Panc1 (cell line): ENCODE measurements around the gene RCBTB2. TPM values are rescaled to one million over a fixed set of nuclear protein-coding genes. Genes with fewer than 3 reads are reported as not detected.

Experiments used
- ATAC-seq: fragments of 200-7000 bp; cut with Tn5 transposase; 2 replicates; pipeline ENCODE4 v1.9.1; 2020; ENCODE audit warnings: mild to moderate bottlenecking, moderate library complexity
- BruUV-seq: library from RNA; stranded (reverse); fragments of 400-500 nt; replicated peaks from 2 replicates; lab custom pipeline; 2021; lab: Mats Ljungman, UMichigan
- CTCF ChIA-PET: fragments of 300-600 bp; sonication (Branson Sonifier 250); formaldehyde crosslinking; loops from one replicate; lab custom pipeline; 2022; ENCODE audit warnings: antibody characterized with exemption; lab: Charles Lee
- POLR2A ChIA-PET: fragments of 300-600 bp; sonication (Branson Sonifier 250); formaldehyde crosslinking; loops from one replicate; lab custom pipeline; 2022; ENCODE audit warnings: antibody characterized with exemption; lab: Charles Lee
- DNase-seq: peaks from one replicate; pipeline ENCODE4 v3.0.0-alpha.2; 2010; ENCODE audit warnings: low read depth, low spot score
- H3K27ac ChIP-seq: 2 replicates; pipeline ENCODE4 v1.5.1; 2011; ENCODE audit warnings: mild to moderate bottlenecking, low read length, inconsistent platforms
- H3K27me3 ChIP-seq: fragments of 200-500 bp; sonication (Bioruptor generic); 2 replicates; pipeline ENCODE4 v1.6.0; 2014; ENCODE audit warnings: low read length, inconsistent platforms; ENCODE audit not compliant: control insufficient read depth, insufficient read depth
- H3K36me3 ChIP-seq: fragments of 200-500 bp; sonication (Bioruptor generic); 2 replicates; pipeline ENCODE4 v1.5.1; 2014; ENCODE audit warnings: inconsistent platforms, mild to moderate bottlenecking, low read length, moderate library complexity; ENCODE audit not compliant: control insufficient read depth, insufficient read depth
- H3K4me1 ChIP-seq: 2 replicates; pipeline ENCODE4 v1.5.1; 2011; ENCODE audit warnings: inconsistent platforms, mild to moderate bottlenecking, low read length, moderate library complexity; ENCODE audit not compliant: control insufficient read depth, insufficient read depth
- H3K4me3 ChIP-seq, 2 experiments: 2 replicates each; pipeline ENCODE4 v1.5.1; 2011 to 2012; ENCODE audit warnings: low read depth in 2 of 2, low read length in 2 of 2, mild to moderate bottlenecking in 2 of 2, inconsistent platforms in 1 of 2, moderate library complexity in 1 of 2
- H3K9me3 ChIP-seq: fragments of 200-500 bp; sonication (Bioruptor generic); 2 replicates; pipeline ENCODE4 v1.5.1; 2014; ENCODE audit warnings: low read depth, mild to moderate bottlenecking, inconsistent platforms, low read length, moderate library complexity; ENCODE audit not compliant: control insufficient read depth, insufficient read depth
- CTCF ChIP-seq: fragments of 450-650 bp; IDR thresholded peaks from 2 replicates; pipeline ENCODE4 v1.5.1; 2017; ENCODE audit warnings: mild to moderate bottlenecking
- POLR2AphosphoS5 ChIP-seq: IDR thresholded peaks from 2 replicates; pipeline ENCODE4 v1.6.1; 2012; ENCODE audit warnings: mild to moderate bottlenecking, low read depth, low read length, moderate library complexity
- REST ChIP-seq, 2 experiments: IDR thresholded peaks; 2 replicates each; pipeline ENCODE4 v1.6.1; 2011 to 2012; ENCODE audit warnings: low read depth in 2 of 2, control low read depth in 1 of 2, low read length in 1 of 2, mild to moderate bottlenecking in 1 of 2, moderate library complexity in 1 of 2; ENCODE audit not compliant: insufficient read depth in 1 of 2
- SIN3A ChIP-seq: IDR thresholded peaks from 2 replicates; pipeline ENCODE4 v1.6.1; 2012; ENCODE audit warnings: low read depth, mild to moderate bottlenecking, low read length, moderate library complexity, borderline replicate concordance; ENCODE audit not compliant: insufficient read depth
- TCF7L2 ChIP-seq: IDR thresholded peaks from 2 replicates; pipeline ENCODE4 v1.6.1; 2011; ENCODE audit warnings: mild to moderate bottlenecking, low read depth, low read length, inconsistent platforms
- in situ Hi-C: cut with HindIII; loops from 2 replicates; pipeline ENCODE4 v1.10.0; 2016; ENCODE audit warnings: low sequenced_read_pairs, low pct_unique_long_range_greater_than_20kb
- intact Hi-C: fragments of 100-400 bp; cut with micrococcal nuclease; formaldehyde crosslinking; loops from one replicate; pipeline ENCODE4 v1.10.0; 2022; ENCODE audit not compliant: unreplicated experiment
- total RNA-seq: library from RNA; stranded (reverse); gene quantifications from one replicate; pipeline ENCODE4 v1.2.1, GENCODE V29; 2021; ENCODE audit not compliant: unreplicated experiment

RCBTB2 gene
- total RNA-seq, 1 experiment from 2014 or later = 4.4 TPM

DNA sequence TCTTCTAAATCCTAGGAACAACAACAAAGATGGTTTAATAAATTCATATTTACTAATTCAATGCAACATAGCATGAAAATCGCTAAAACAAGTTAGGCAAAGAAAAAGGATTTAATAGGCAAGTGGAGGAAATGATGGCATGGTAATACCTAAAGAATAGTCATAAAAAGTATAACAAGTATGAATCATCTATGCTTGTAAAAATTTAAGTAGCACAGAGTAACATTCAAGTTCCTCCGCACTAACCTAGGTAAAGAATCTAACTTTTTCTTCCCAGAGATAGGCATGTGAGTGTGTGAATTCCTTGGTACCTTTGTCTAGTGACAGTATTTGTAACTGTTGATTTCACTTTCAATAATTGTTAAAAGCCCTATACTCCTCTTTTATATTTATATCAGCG, 42.6 kb downstream of the RCBTB2 start:
- ATAC-seq (no peak), DNase-seq (no peak)
- no peak overlapping the region for H3K27ac ChIP-seq
- intact Hi-C loops (no loop called here), in situ Hi-C loops (no loop called here)
- ChIA-PET CTCF (no interaction called here), POLR2A (no interaction called here)
- no peaks in the 10 kb centered on the region for H3K36me3 ChIP-seq
- TF ChIP-seq CTCF = no peak
- no peak for TF ChIP-seq POLR2AphosphoS5
- no peak for TF ChIP-seq REST (IDR thresholded peaks at IDR 0.05; ENCODE audit: insufficient read depth in 1 of 2, low read depth in 2 of 2, low read length in 1 of 2)
- no peak for TF ChIP-seq SIN3A
- no peak for TF ChIP-seq TCF7L2
- no TSS peak for BruUV-seq
- no peak overlapping the region for H3K4me3 ChIP-seq
- H3K27me3 ChIP-seq = no peaks in the 10 kb centered on the region
- H3K4me1 ChIP-seq = no peaks in the 10 kb centered on the region
- H3K9me3 ChIP-seq = no peaks in the 10 kb centered on the region

DNA sequence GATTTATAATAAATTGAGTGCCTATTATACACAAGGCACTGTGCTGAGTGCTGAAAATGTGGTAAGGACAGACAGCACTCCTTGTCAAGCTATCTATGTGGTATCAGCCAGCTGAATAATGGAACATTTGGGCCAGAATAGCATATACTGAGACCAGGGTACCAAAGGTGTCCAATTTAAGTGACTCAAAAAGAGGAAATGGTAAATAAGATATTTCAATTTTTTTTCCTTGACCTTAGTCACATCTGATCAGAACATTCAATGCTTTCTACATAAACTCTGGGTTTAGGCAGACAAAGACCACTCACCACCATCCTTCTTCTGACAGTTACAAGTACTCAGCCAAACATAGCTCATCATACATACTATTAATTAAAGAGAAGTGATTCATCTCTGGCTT, 43.2 kb downstream of the RCBTB2 start:
- TF ChIP-seq SIN3A (no peak), TCF7L2 (no peak), CTCF (no peak)
- no TSS peak for BruUV-seq
- Histone ChIP-seq H3K9me3 (no peaks in the 10 kb centered on the region), H3K4me3 (no peak overlapping the region), H3K4me1 (no peaks in the 10 kb centered on the region), H3K27me3 (no peaks in the 10 kb centered on the region), H3K27ac (no peak overlapping the region), H3K36me3 (no peaks in the 10 kb centered on the region)
- POLR2A ChIA-PET = no interaction called here
- intact Hi-C loops (no loop called here), in situ Hi-C loops (no loop called here)
- CTCF ChIA-PET = no interaction called here
- ATAC-seq (no peak), DNase-seq (no peak)

DNA sequence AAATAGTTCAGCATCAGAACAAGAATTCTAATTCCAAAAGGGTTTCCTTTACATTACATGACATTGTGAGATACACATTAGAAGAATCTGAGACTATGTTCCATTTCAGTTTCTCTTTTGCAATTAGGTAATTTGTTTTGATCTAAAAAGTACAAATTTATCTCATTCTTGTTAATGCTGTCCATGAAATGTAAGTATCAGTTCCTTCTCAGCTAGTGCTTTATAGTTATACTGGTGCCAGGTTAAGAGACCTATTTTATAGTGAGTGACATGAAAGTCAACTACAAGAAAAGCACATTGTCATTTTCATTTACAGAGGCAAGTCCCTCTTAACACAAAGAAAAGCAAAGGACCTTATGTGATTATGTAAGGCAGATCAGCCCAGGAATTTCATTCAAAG, 43.9 kb downstream of the RCBTB2 start:
- H3K4me1 ChIP-seq = no peaks in the 10 kb centered on the region

More for the DNA sequence above, 43.9 kb downstream of the RCBTB2 start:
- Histone ChIP-seq H3K9me3 (no peaks in the 10 kb centered on the region), H3K4me3 (no peak overlapping the region), H3K27me3 (no peaks in the 10 kb centered on the region), H3K27ac (no peak overlapping the region), H3K36me3 (no peaks in the 10 kb centered on the region)
- ATAC-seq = no peak
- in situ Hi-C loops = no loop called here
- ChIA-PET CTCF (no interaction called here), POLR2A (interaction anchor here (0.7 kb wide), 1 partner anchor 507 kb away, joined by 4 read pairs; no protein-coding TSS in a partner anchor)
- no peak for DNase-seq
- TF ChIP-seq CTCF (no peak), REST (IDR thresholded peaks at IDR 0.05; ENCODE audit: insufficient read depth in 1 of 2, low read depth in 2 of 2, low read length in 1 of 2) (no peak), TCF7L2 (no peak), SIN3A (no peak), POLR2AphosphoS5 (no peak)
- intact Hi-C loops = no loop called here
- BruUV-seq = no TSS peak
